NB4 (cell line): ENCODE data around the gene CACNA2D4.

Source experiments
- MYC ChIP-seq: IDR thresholded peaks from 2 replicates; pipeline ENCODE4 v1.6.1; 2011; ENCODE audit warnings: low read depth, low read length
- POLR2A ChIP-seq: IDR thresholded peaks from 2 replicates; pipeline ENCODE4 v1.6.1; 2011; ENCODE audit warnings: mild to moderate bottlenecking; ENCODE audit not compliant: insufficient read length; ENCODE audit errors: extremely low read depth
- TF ChIP-seq, protein P1 (sequence below): IDR thresholded peaks from one replicate; pipeline ENCODE4 v1.5.1; 2012; ENCODE audit warnings: low read depth, low read length

- TF ChIP-seq, protein P1, sequence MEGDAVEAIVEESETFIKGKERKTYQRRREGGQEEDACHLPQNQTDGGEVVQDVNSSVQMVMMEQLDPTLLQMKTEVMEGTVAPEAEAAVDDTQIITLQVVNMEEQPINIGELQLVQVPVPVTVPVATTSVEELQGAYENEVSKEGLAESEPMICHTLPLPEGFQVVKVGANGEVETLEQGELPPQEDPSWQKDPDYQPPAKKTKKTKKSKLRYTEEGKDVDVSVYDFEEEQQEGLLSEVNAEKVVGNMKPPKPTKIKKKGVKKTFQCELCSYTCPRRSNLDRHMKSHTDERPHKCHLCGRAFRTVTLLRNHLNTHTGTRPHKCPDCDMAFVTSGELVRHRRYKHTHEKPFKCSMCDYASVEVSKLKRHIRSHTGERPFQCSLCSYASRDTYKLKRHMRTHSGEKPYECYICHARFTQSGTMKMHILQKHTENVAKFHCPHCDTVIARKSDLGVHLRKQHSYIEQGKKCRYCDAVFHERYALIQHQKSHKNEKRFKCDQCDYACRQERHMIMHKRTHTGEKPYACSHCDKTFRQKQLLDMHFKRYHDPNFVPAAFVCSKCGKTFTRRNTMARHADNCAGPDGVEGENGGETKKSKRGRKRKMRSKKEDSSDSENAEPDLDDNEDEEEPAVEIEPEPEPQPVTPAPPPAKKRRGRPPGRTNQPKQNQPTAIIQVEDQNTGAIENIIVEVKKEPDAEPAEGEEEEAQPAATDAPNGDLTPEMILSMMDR, result no peak
- no peak for TF ChIP-seq POLR2A
- TF ChIP-seq MYC, result no peak
Measured at GRCh38 chr12:1947081-1947480, 28.6 kb upstream of the CACNA2D4 start.
